GM23338 (cell line): ENCODE data around the gene BTBD9. TPM values are rescaled to one million over a fixed set of nuclear protein-coding genes. Genes with fewer than 3 reads are reported as not detected.

Experiments used
- ATAC-seq: fragments of 200-7000 bp; cut with Tn5 transposase; 3 replicates; pipeline ENCODE4 v1.9.1; 2020
- DNase-seq: peaks from one replicate; pipeline ENCODE4 v3.0.0-alpha.2; 2015; ENCODE audit warnings: low spot score
- H2AFZ ChIP-seq: fragments of 200-600 bp; sonication (generic); 2 replicates; pipeline ENCODE4 v1.8.0; 2016; ENCODE audit warnings: antibody characterized with exemption, mild to moderate bottlenecking, moderate library complexity
- H3F3A ChIP-seq: fragments of 200-600 bp; sonication (generic); replicated peaks from 2 replicates; pipeline ENCODE4 v1.8.0; 2017; ENCODE audit warnings: antibody characterized with exemption, mixed run types, low read depth
- H3K27ac ChIP-seq: fragments of 200-600 bp; sonication (generic); 2 replicates; pipeline ENCODE4 v1.6.1; 2016; ENCODE audit warnings: low read depth
- H3K27me3 ChIP-seq: fragments of 200-600 bp; sonication (generic); 2 replicates; pipeline ENCODE4 v1.8.0; 2016; ENCODE audit warnings: mild to moderate bottlenecking, mixed run types, moderate library complexity; ENCODE audit not compliant: insufficient read depth
- H3K36me3 ChIP-seq: fragments of 200-600 bp; sonication (generic); 2 replicates; pipeline ENCODE4 v1.8.0; 2016; ENCODE audit warnings: mild to moderate bottlenecking; ENCODE audit not compliant: insufficient read depth
- H3K4me1 ChIP-seq: fragments of 200-600 bp; sonication (generic); 2 replicates; pipeline ENCODE4 v1.8.0; 2016; ENCODE audit warnings: mild to moderate bottlenecking, moderate library complexity; ENCODE audit not compliant: insufficient read depth
- H3K4me2 ChIP-seq: fragments of 200-600 bp; sonication (generic); 2 replicates; pipeline ENCODE4 v1.7.1; 2017; ENCODE audit warnings: mixed run types
- H3K4me3 ChIP-seq: fragments of 200-600 bp; sonication (generic); 2 replicates; pipeline ENCODE4 v1.6.1; 2016; ENCODE audit warnings: mixed run types
- H3K79me2 ChIP-seq: fragments of 200-600 bp; sonication (generic); replicated peaks from 2 replicates; pipeline ENCODE4 v1.8.0; 2017; ENCODE audit warnings: mild to moderate bottlenecking; ENCODE audit not compliant: insufficient read depth
- H3K9me2 ChIP-seq: fragments of 200-600 bp; sonication (generic); 2 replicates; pipeline ENCODE4 v1.8.0; 2017; ENCODE audit not compliant: insufficient read depth
- H4K20me1 ChIP-seq: fragments of 200-600 bp; sonication (generic); replicated peaks from 2 replicates; pipeline ENCODE4 v1.8.0; 2017; ENCODE audit warnings: mild to moderate bottlenecking; ENCODE audit not compliant: insufficient read depth
- H3K27ac Mint-ChIP-seq: 2 replicates; pipeline ENCODE4 v1.8.0; 2020; ENCODE audit warnings: inconsistent platforms, mild to moderate bottlenecking, moderate library complexity, mixed read lengths
- H3K27me3 Mint-ChIP-seq: 3 replicates; pipeline ENCODE4 v1.8.0; 2022; ENCODE audit warnings: low read depth, mild to moderate bottlenecking, moderate library complexity, mixed read lengths, inconsistent platforms; ENCODE audit not compliant: insufficient read depth, poor library complexity
- H3K36me3 Mint-ChIP-seq: 3 replicates; pipeline ENCODE4 v1.8.0; 2021; ENCODE audit warnings: low read depth, mild to moderate bottlenecking, inconsistent platforms, moderate library complexity, mixed read lengths
- H3K4me1 Mint-ChIP-seq: 3 replicates; pipeline ENCODE4 v1.8.0; 2020; ENCODE audit warnings: mild to moderate bottlenecking, inconsistent platforms, mixed read lengths
- H3K4me3 Mint-ChIP-seq: 3 replicates; pipeline ENCODE4 v1.8.0; 2021; ENCODE audit warnings: moderate library complexity, mild to moderate bottlenecking, inconsistent platforms, mixed read lengths
- H3K9me3 Mint-ChIP-seq: 3 replicates; pipeline ENCODE4 v1.8.0; 2020; ENCODE audit warnings: moderate library complexity, mild to moderate bottlenecking, inconsistent platforms, mixed read lengths
- CREB1 ChIP-seq: fragments of 250-450 bp; sonication (Bioruptor Pico); IDR thresholded peaks from 2 replicates; pipeline ENCODE4 v1.5.0; 2020; ENCODE audit warnings: low read depth, mild to moderate bottlenecking, moderate library complexity
- EZH2 ChIP-seq: fragments of 200-600 bp; sonication (generic); IDR thresholded peaks from one replicate; pipeline ENCODE4 v1.8.0; 2017; ENCODE audit warnings: antibody characterized with exemption, mild to moderate bottlenecking, low read depth; ENCODE audit not compliant: unreplicated experiment
- EZH2phosphoT487 ChIP-seq: fragments of 200-600 bp; sonication (generic); IDR thresholded peaks from one replicate; pipeline ENCODE4 v1.8.1; 2018; ENCODE audit warnings: antibody characterized with exemption; ENCODE audit not compliant: unreplicated experiment
- JUNB ChIP-seq: IDR thresholded peaks from one replicate; pipeline ENCODE4 v1.6.1; 2016; ENCODE audit warnings: antibody characterized with exemption; ENCODE audit not compliant: unreplicated experiment
- NANOG ChIP-seq: IDR thresholded peaks from 2 replicates; pipeline ENCODE4 v1.6.1; 2016; ENCODE audit warnings: antibody characterized with exemption, borderline replicate concordance
- POLR2AphosphoS5 ChIP-seq: IDR thresholded peaks from 2 replicates; pipeline ENCODE4 v1.6.1; 2016; ENCODE audit warnings: antibody characterized with exemption, low read depth
- STAT1 ChIP-seq: IDR thresholded peaks from one replicate; pipeline ENCODE4 v1.6.1; 2016; ENCODE audit warnings: antibody characterized with exemption; ENCODE audit not compliant: unreplicated experiment
- ZNF114 ChIP-seq: fragments of 250-450 bp; sonication (Bioruptor Pico); IDR thresholded peaks from 2 replicates; pipeline ENCODE4 v1.5.0; 2020; ENCODE audit warnings: mild to moderate bottlenecking, moderate library complexity
- ZNF331 ChIP-seq: fragments of 250-450 bp; sonication (Bioruptor Pico); IDR thresholded peaks from 2 replicates; pipeline ENCODE4 v1.5.0; 2020; ENCODE audit warnings: low read depth, mild to moderate bottlenecking, moderate library complexity
- polyA plus RNA-seq: library from polyadenylated mRNA; unstranded; fragments of >200 nt; fragmentation: Nextera tagmentation; extraction: Ambion mirVana; gene quantifications from 2 replicates; pipeline ENCODE4 v1.2.1, GENCODE V29; 2016
- total RNA-seq: library from RNA; depleted of rRNA; stranded (reverse); fragments of >200 nt; shearing (Covaris generic); gene quantifications from 2 replicates; pipeline ENCODE4 v1.2.3, GENCODE V29; 2014
- TF ChIP-seq, protein P1 (sequence below): IDR thresholded peaks from one replicate; pipeline ENCODE4 v1.6.1; 2018; ENCODE audit warnings: antibody characterized with exemption; ENCODE audit not compliant: unreplicated experiment
- TF ChIP-seq, protein P2 (sequence below): fragments of 250-450 bp; sonication (Bioruptor Pico); IDR thresholded peaks from 2 replicates; pipeline ENCODE4 v1.5.0; 2020; ENCODE audit warnings: mild to moderate bottlenecking, moderate library complexity
- TF ChIP-seq, protein P3 (sequence below), 2 experiments: fragments of 200-600 bp in 1 of 2; sonication (generic) in 1 of 2; conservative IDR thresholded peaks; 2 replicates each; pipeline versions ENCODE4 v1.5.1 to v1.6.1; 2016 to 2017; ENCODE audit warnings: antibody characterized with exemption in 2 of 2, low read depth in 2 of 2, mild to moderate bottlenecking in 2 of 2, moderate library complexity in 1 of 2
- TF ChIP-seq, protein P4 (sequence below): IDR thresholded peaks from 2 replicates; pipeline ENCODE4 v1.6.1; 2016; ENCODE audit warnings: antibody characterized with exemption

BTBD9 gene
- total and polyA plus RNA-seq, 2 experiments from 2014 or later, result 4.2 to 5.3 TPM

DNA sequence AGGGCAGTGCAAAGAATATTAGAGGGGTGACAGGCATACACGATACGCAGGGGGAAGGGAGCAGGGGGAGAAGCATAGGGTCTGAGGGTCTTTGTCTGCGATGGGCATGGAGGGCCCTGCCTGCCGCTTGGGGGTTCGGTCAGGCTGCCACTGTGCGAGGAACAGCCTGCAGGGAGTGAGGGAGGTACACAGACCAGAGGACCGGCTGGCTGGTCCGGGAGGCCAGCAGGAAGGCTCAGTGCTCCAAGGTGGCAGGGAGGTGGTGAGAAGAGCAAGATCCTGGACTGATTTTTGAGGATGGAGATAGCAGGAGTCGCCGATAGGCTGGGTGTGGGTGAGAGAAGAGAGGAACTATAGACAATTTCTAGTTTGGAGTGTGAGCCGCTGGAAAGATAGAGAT is 481.8 kb downstream of the BTBD9 start:
- Histone ChIP-seq H3K79me2 (no peaks in the 10 kb centered on the region), H4K20me1 (no peaks in the 10 kb centered on the region), H3K4me3 (no peak overlapping the region), H3K4me1 (no peaks in the 10 kb centered on the region), H3K36me3 (no peaks in the 10 kb centered on the region), H2AFZ (no peak overlapping the region), H3K27me3 (no peaks in the 10 kb centered on the region), H3K27ac (no peak overlapping the region), H3K9me2 (no peaks in the 10 kb centered on the region), H3K4me2 (no peak overlapping the region), H3F3A (no peaks in the 10 kb centered on the region)
- Mint-ChIP-seq H3K36me3 (no peaks in the 10 kb centered on the region; the same call in 2 of the 3 replicates), H3K27me3 (peaks cover 19% of the 10 kb centered on the region), H3K4me1 (peaks cover 6% of the 10 kb centered on the region), H3K9me3 (no peaks in the 10 kb centered on the region), H3K27ac (no peak overlapping the region), H3K4me3 (no peak overlapping the region)
- ATAC-seq (no peak), DNase-seq (no peak)
- TF ChIP-seq NANOG (no peak), ZNF114 (CRISPR knock-in tag) (no peak), POLR2AphosphoS5 (no peak), EZH2phosphoT487 (no peak), JUNB (no peak), CREB1 (CRISPR knock-in tag) (no peak), EZH2 (no peak), STAT1 (no peak), ZNF331 (no peak)
- TF ChIP-seq, protein P1, sequence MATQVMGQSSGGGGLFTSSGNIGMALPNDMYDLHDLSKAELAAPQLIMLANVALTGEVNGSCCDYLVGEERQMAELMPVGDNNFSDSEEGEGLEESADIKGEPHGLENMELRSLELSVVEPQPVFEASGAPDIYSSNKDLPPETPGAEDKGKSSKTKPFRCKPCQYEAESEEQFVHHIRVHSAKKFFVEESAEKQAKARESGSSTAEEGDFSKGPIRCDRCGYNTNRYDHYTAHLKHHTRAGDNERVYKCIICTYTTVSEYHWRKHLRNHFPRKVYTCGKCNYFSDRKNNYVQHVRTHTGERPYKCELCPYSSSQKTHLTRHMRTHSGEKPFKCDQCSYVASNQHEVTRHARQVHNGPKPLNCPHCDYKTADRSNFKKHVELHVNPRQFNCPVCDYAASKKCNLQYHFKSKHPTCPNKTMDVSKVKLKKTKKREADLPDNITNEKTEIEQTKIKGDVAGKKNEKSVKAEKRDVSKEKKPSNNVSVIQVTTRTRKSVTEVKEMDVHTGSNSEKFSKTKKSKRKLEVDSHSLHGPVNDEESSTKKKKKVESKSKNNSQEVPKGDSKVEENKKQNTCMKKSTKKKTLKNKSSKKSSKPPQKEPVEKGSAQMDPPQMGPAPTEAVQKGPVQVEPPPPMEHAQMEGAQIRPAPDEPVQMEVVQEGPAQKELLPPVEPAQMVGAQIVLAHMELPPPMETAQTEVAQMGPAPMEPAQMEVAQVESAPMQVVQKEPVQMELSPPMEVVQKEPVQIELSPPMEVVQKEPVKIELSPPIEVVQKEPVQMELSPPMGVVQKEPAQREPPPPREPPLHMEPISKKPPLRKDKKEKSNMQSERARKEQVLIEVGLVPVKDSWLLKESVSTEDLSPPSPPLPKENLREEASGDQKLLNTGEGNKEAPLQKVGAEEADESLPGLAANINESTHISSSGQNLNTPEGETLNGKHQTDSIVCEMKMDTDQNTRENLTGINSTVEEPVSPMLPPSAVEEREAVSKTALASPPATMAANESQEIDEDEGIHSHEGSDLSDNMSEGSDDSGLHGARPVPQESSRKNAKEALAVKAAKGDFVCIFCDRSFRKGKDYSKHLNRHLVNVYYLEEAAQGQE, result no peak
- TF ChIP-seq, protein P2, sequence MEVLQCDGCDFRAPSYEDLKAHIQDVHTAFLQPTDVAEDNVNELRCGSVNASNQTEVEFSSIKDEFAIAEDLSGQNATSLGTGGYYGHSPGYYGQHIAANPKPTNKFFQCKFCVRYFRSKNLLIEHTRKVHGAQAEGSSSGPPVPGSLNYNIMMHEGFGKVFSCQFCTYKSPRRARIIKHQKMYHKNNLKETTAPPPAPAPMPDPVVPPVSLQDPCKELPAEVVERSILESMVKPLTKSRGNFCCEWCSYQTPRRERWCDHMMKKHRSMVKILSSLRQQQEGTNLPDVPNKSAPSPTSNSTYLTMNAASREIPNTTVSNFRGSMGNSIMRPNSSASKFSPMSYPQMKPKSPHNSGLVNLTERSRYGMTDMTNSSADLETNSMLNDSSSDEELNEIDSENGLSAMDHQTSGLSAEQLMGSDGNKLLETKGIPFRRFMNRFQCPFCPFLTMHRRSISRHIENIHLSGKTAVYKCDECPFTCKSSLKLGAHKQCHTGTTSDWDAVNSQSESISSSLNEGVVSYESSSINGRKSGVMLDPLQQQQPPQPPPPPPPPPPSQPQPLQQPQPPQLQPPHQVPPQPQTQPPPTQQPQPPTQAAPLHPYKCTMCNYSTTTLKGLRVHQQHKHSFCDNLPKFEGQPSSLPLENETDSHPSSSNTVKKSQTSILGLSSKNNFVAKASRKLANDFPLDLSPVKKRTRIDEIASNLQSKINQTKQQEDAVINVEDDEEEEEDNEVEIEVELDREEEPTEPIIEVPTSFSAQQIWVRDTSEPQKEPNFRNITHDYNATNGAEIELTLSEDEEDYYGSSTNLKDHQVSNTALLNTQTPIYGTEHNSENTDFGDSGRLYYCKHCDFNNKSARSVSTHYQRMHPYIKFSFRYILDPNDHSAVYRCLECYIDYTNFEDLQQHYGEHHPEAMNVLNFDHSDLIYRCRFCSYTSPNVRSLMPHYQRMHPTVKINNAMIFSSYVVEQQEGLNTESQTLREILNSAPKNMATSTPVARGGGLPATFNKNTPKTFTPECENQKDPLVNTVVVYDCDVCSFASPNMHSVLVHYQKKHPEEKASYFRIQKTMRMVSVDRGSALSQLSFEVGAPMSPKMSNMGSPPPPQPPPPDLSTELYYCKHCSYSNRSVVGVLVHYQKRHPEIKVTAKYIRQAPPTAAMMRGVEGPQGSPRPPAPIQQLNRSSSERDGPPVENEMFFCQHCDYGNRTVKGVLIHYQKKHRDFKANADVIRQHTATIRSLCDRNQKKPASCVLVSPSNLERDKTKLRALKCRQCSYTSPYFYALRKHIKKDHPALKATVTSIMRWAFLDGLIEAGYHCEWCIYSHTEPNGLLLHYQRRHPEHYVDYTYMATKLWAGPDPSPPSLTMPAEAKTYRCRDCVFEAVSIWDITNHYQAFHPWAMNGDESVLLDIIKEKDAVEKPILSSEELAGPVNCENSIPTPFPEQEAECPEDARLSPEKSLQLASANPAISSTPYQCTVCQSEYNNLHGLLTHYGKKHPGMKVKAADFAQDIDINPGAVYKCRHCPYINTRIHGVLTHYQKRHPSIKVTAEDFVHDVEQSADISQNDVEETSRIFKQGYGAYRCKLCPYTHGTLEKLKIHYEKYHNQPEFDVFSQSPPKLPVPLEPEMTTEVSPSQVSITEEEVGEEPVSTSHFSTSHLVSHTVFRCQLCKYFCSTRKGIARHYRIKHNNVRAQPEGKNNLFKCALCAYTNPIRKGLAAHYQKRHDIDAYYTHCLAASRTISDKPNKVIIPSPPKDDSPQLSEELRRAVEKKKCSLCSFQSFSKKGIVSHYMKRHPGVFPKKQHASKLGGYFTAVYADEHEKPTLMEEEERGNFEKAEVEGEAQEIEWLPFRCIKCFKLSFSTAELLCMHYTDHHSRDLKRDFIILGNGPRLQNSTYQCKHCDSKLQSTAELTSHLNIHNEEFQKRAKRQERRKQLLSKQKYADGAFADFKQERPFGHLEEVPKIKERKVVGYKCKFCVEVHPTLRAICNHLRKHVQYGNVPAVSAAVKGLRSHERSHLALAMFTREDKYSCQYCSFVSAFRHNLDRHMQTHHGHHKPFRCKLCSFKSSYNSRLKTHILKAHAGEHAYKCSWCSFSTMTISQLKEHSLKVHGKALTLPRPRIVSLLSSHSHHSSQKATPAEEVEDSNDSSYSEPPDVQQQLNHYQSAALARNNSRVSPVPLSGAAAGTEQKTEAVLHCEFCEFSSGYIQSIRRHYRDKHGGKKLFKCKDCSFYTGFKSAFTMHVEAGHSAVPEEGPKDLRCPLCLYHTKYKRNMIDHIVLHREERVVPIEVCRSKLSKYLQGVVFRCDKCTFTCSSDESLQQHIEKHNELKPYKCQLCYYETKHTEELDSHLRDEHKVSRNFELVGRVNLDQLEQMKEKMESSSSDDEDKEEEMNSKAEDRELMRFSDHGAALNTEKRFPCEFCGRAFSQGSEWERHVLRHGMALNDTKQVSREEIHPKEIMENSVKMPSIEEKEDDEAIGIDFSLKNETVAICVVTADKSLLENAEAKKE (CRISPR knock-in tag), result no peak
- TF ChIP-seq, protein P3, sequence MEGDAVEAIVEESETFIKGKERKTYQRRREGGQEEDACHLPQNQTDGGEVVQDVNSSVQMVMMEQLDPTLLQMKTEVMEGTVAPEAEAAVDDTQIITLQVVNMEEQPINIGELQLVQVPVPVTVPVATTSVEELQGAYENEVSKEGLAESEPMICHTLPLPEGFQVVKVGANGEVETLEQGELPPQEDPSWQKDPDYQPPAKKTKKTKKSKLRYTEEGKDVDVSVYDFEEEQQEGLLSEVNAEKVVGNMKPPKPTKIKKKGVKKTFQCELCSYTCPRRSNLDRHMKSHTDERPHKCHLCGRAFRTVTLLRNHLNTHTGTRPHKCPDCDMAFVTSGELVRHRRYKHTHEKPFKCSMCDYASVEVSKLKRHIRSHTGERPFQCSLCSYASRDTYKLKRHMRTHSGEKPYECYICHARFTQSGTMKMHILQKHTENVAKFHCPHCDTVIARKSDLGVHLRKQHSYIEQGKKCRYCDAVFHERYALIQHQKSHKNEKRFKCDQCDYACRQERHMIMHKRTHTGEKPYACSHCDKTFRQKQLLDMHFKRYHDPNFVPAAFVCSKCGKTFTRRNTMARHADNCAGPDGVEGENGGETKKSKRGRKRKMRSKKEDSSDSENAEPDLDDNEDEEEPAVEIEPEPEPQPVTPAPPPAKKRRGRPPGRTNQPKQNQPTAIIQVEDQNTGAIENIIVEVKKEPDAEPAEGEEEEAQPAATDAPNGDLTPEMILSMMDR (conservative IDR thresholded peaks at IDR 0.05; ENCODE audit: low read depth in 2 of 2), result no peak
- TF ChIP-seq, protein P4, sequence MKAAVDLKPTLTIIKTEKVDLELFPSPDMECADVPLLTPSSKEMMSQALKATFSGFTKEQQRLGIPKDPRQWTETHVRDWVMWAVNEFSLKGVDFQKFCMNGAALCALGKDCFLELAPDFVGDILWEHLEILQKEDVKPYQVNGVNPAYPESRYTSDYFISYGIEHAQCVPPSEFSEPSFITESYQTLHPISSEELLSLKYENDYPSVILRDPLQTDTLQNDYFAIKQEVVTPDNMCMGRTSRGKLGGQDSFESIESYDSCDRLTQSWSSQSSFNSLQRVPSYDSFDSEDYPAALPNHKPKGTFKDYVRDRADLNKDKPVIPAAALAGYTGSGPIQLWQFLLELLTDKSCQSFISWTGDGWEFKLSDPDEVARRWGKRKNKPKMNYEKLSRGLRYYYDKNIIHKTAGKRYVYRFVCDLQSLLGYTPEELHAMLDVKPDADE, result no peak
